ENCODE measurements around the gene DIP2C.
"Not testable (repeated sequence)": the region's sequence is repeated elsewhere in the genome, so short reads cannot be mapped to it uniquely, and the experiment has no call there.

The DIP2C gene

GRCh38 chr10:590721-591120 lies 98.7 kb downstream of the DIP2C start:
- no peak for DNase-seq

- no peak for DNase-seq
These were observed 99.3 kb downstream of the DIP2C start for GRCh38 chr10:589961-590680.

GRCh38 chr10:588246-589165 lies 101.0 kb downstream of the DIP2C start:
- no peak for DNase-seq

GRCh38 chr10:586716-587115 lies 102.8 kb downstream of the DIP2C start:
- no peak for DNase-seq

- DNase-seq = no peak
These were observed 103.3 kb downstream of the DIP2C start for GRCh38 chr10:586151-586550.

GRCh38 chr10:585502-585901 lies 104.0 kb downstream of the DIP2C start:
- no peak for DNase-seq

- DNase-seq = not testable (repeated sequence)
These were observed 104.8 kb downstream of the DIP2C start for GRCh38 chr10:584497-585290.

- DNase-seq = no peak
These were observed 106.0 kb downstream of the DIP2C start for GRCh38 chr10:583433-583832.

- no peak for DNase-seq
These were observed 107.6 kb downstream of the DIP2C start for GRCh38 chr10:581776-582330.

GRCh38 chr10:580778-581177 lies 108.7 kb downstream of the DIP2C start:
- no peak for DNase-seq

- no peak for DNase-seq
These were observed 113.4 kb downstream of the DIP2C start for GRCh38 chr10:576130-576465.

- DNase-seq = no peak
These were observed 113.9 kb downstream of the DIP2C start for GRCh38 chr10:575402-576129.

- DNase-seq = no peak
These were observed 116.8 kb downstream of the DIP2C start for GRCh38 chr10:572696-573095.

- no peak for DNase-seq
These were observed 117.6 kb downstream of the DIP2C start for GRCh38 chr10:571688-572451.

- DNase-seq = no peak
These were observed 118.3 kb downstream of the DIP2C start for GRCh38 chr10:571166-571565.

- DNase-seq = no peak
These were observed 118.8 kb downstream of the DIP2C start for GRCh38 chr10:570628-571163.

- DNase-seq = no peak
These were observed 119.4 kb downstream of the DIP2C start for GRCh38 chr10:569961-570627.

- DNase-seq = no peak
These were observed 120.6 kb downstream of the DIP2C start for GRCh38 chr10:568848-569247.

GRCh38 chr10:567869-568268 lies 121.6 kb downstream of the DIP2C start:
- no peak for DNase-seq

GRCh38 chr10:566241-566885 lies 123.1 kb downstream of the DIP2C start:
- no peak for DNase-seq
